ENCODE measurements around the gene UBE2O. TPM values are rescaled to one million over a fixed set of nuclear protein-coding genes. Genes with fewer than 3 reads are reported as not detected.

The UBE2O gene
- total RNA-seq, 2 experiments from 2014 or later = 28.4 to 31.6 TPM

GRCh38 chr17:76382803-76383545 is 70.0 kb downstream of the UBE2O start:
- H3K4me1 Mint-ChIP-seq (ENCODE audit: low read depth) = peaks cover 29% of the 10 kb centered on the region
- ChIA-PET POLR2A (interaction anchor here (0.6 to 0.8 kb wide), 2 partner anchors 29 to 30 kb away, joined by 3 to 4 read pairs; partner anchors contain the start of gene PRPSAP1), CTCF (interaction anchor here (1.0 to 10.3 kb wide), 3 partner anchors 13 to 79 kb away, joined by 4 to 124 read pairs (median 27); no protein-coding TSS in a partner anchor)
- no peaks in the 10 kb centered on the region for H3K27me3 Mint-ChIP-seq (ENCODE audit: low read depth)
- H3K4me3 Mint-ChIP-seq = peak overlapping the region; percentile 84
- ATAC-seq (peak; percentile 72), DNase-seq (peak; percentile 84)
- H3K27ac Mint-ChIP-seq = peak overlapping the region; percentile 76
- no peaks in the 10 kb centered on the region for H3K9me3 Mint-ChIP-seq (ENCODE audit: insufficient read depth)
- H3K36me3 Mint-ChIP-seq (ENCODE audit: low read depth) = peaks cover 1% of the 10 kb centered on the region

GRCh38 chr17:76382351-76382802 is 70.6 kb downstream of the UBE2O start:
- Mint-ChIP-seq H3K4me3 (peak overlapping the region; percentile 84), H3K27ac (peak overlapping the region; percentile 76), H3K36me3 (ENCODE audit: low read depth) (no peaks in the 10 kb centered on the region)

GRCh38 chr17:76381633-76382350 is 71.2 kb downstream of the UBE2O start:
- no peak overlapping the region for H3K27ac Mint-ChIP-seq
- POLR2A ChIA-PET = interaction anchor here (0.8 kb wide), 1 partner anchor 29 kb away, joined by 4 read pairs; no protein-coding TSS in a partner anchor
- H3K4me1 Mint-ChIP-seq (ENCODE audit: low read depth) = peaks cover 26% of the 10 kb centered on the region
- no peaks in the 10 kb centered on the region for H3K27me3 Mint-ChIP-seq (ENCODE audit: low read depth)
- DNase-seq (no peak), ATAC-seq (no peak)
- H3K9me3 Mint-ChIP-seq (ENCODE audit: insufficient read depth) = no peaks in the 10 kb centered on the region
- H3K4me3 Mint-ChIP-seq = peak overlapping the region; percentile 40
- CTCF ChIA-PET = interaction anchor here (0.8 to 10.3 kb wide), 4 partner anchors 8 to 28 kb away, joined by 3 to 124 read pairs (median 4); partner anchors contain the start of gene PRPSAP1
- no peaks in the 10 kb centered on the region for H3K36me3 Mint-ChIP-seq (ENCODE audit: low read depth)

More at GRCh38 chr17:76382351-76382802, 70.6 kb downstream of the UBE2O start:
- ChIA-PET CTCF (interaction anchor here (0.8 to 10.3 kb wide), 4 partner anchors 14 to 79 kb away, joined by 3 to 124 read pairs (median 4); partner anchors contain the start of gene PRPSAP1), POLR2A (interaction anchor here (0.8 kb wide), 1 partner anchor 29 kb away, joined by 4 read pairs; no protein-coding TSS in a partner anchor)
- no peak for ATAC-seq
- H3K4me1 Mint-ChIP-seq (ENCODE audit: low read depth) = peaks cover 28% of the 10 kb centered on the region
- H3K27me3 Mint-ChIP-seq (ENCODE audit: low read depth) = no peaks in the 10 kb centered on the region
- no peak for DNase-seq
- no peaks in the 10 kb centered on the region for H3K9me3 Mint-ChIP-seq (ENCODE audit: insufficient read depth)

GRCh38 chr17:76379646-76380376 is 73.1 kb downstream of the UBE2O start:
- ATAC-seq = no peak
- Mint-ChIP-seq H3K4me1 (ENCODE audit: low read depth) (peaks cover 15% of the 10 kb centered on the region), H3K27ac (no peak overlapping the region), H3K9me3 (ENCODE audit: insufficient read depth) (no peaks in the 10 kb centered on the region), H3K27me3 (ENCODE audit: low read depth) (peaks cover 3% of the 10 kb centered on the region), H3K4me3 (no peak overlapping the region), H3K36me3 (ENCODE audit: low read depth) (no peaks in the 10 kb centered on the region)
- ChIA-PET CTCF (interaction anchor here (2.1 to 10.3 kb wide), 2 partner anchors 17 to 76 kb away, joined by 10 to 124 read pairs; no protein-coding TSS in a partner anchor), POLR2A (interaction anchor here (1.2 kb wide), 1 partner anchor 26 kb away, joined by 5 read pairs; the partner anchor contains the start of gene PRPSAP1)
- DNase-seq = no peak

- H3K27me3 Mint-ChIP-seq (ENCODE audit: low read depth) = peaks cover 3% of the 10 kb centered on the region
These were observed 73.7 kb downstream of the UBE2O start for GRCh38 chr17:76379275-76379641.

GRCh38 chr17:76378548-76379274 is 74.2 kb downstream of the UBE2O start:
- DNase-seq (no peak), ATAC-seq (no peak)
- CTCF ChIA-PET = no interaction called here
- POLR2A ChIA-PET = interaction anchor here (0.6 kb wide), 1 partner anchor 331 kb away, joined by 6 read pairs; no protein-coding TSS in a partner anchor
- Mint-ChIP-seq H3K4me1 (ENCODE audit: low read depth) (peaks cover 13% of the 10 kb centered on the region), H3K27me3 (ENCODE audit: low read depth) (peaks cover 3% of the 10 kb centered on the region), H3K36me3 (ENCODE audit: low read depth) (no peaks in the 10 kb centered on the region), H3K4me3 (no peak overlapping the region), H3K9me3 (ENCODE audit: insufficient read depth) (no peaks in the 10 kb centered on the region), H3K27ac (no peak overlapping the region)

More at GRCh38 chr17:76379275-76379641, 73.7 kb downstream of the UBE2O start:
- ChIA-PET CTCF (interaction anchor here (2.1 kb wide), 1 partner anchor 76 kb away, joined by 10 read pairs; no protein-coding TSS in a partner anchor), POLR2A (no interaction called here)
- H3K36me3 Mint-ChIP-seq (ENCODE audit: low read depth) = no peaks in the 10 kb centered on the region
- no peaks in the 10 kb centered on the region for H3K9me3 Mint-ChIP-seq (ENCODE audit: insufficient read depth)
- H3K4me3 Mint-ChIP-seq = no peak overlapping the region
- no peak for DNase-seq
- no peak for ATAC-seq
- no peak overlapping the region for H3K27ac Mint-ChIP-seq
- H3K4me1 Mint-ChIP-seq (ENCODE audit: low read depth) = peaks cover 15% of the 10 kb centered on the region

GRCh38 chr17:76376318-76377133 is 76.4 kb downstream of the UBE2O start:
- DNase-seq (no peak), ATAC-seq (no peak)
- POLR2A ChIA-PET = interaction anchor here (0.8 to 1.1 kb wide), 2 partner anchors 9 to 12 kb away, joined by 3 to 5 read pairs; no protein-coding TSS in a partner anchor
- Mint-ChIP-seq H3K4me1 (ENCODE audit: low read depth) (peaks cover 5% of the 10 kb centered on the region), H3K9me3 (ENCODE audit: insufficient read depth) (no peaks in the 10 kb centered on the region), H3K27me3 (ENCODE audit: low read depth) (peaks cover 3% of the 10 kb centered on the region), H3K27ac (no peak overlapping the region), H3K4me3 (no peak overlapping the region), H3K36me3 (ENCODE audit: low read depth) (no peaks in the 10 kb centered on the region)
- CTCF ChIA-PET = interaction anchor here (0.8 to 1.6 kb wide), 4 partner anchors 9 to 49 kb away, joined by 3 to 8 read pairs (median 6); no protein-coding TSS in a partner anchor

GRCh38 chr17:76371656-76372628 is 81.0 kb downstream of the UBE2O start:
- Mint-ChIP-seq H3K4me1 (ENCODE audit: low read depth) (no peaks in the 10 kb centered on the region), H3K4me3 (no peak overlapping the region), H3K27ac (no peak overlapping the region), H3K36me3 (ENCODE audit: low read depth) (no peaks in the 10 kb centered on the region), H3K27me3 (ENCODE audit: low read depth) (peaks cover 3% of the 10 kb centered on the region), H3K9me3 (ENCODE audit: insufficient read depth) (no peaks in the 10 kb centered on the region)
- ATAC-seq = no peak
- ChIA-PET POLR2A (no interaction called here), CTCF (interaction anchor here (2.5 kb wide), 1 partner anchor 14 kb away, joined by 9 read pairs; no protein-coding TSS in a partner anchor)
- DNase-seq = no peak

GRCh38 chr17:76370261-76370993 is 82.5 kb downstream of the UBE2O start:
- POLR2A ChIA-PET = interaction anchor here (0.6 to 0.7 kb wide), 2 partner anchors 28 to 59 kb away, joined by 3 read pairs; no protein-coding TSS in a partner anchor
- H3K36me3 Mint-ChIP-seq (ENCODE audit: low read depth) = no peaks in the 10 kb centered on the region
- DNase-seq = no peak
- peaks cover 2% of the 10 kb centered on the region for H3K27me3 Mint-ChIP-seq (ENCODE audit: low read depth)
- H3K27ac Mint-ChIP-seq = no peak overlapping the region
- no peaks in the 10 kb centered on the region for H3K9me3 Mint-ChIP-seq (ENCODE audit: insufficient read depth)
- H3K4me3 Mint-ChIP-seq = no peak overlapping the region
- ATAC-seq = no peak
- CTCF ChIA-PET = interaction anchor here (0.8 to 2.5 kb wide), 4 partner anchors 15 to 28 kb away, joined by 4 to 9 read pairs (median 6); partner anchors contain the start of gene PRPSAP1
- no peaks in the 10 kb centered on the region for H3K4me1 Mint-ChIP-seq (ENCODE audit: low read depth)

Measured in activated CD8-positive, alpha-beta T cell treated with anti-CD3 and anti-CD28 coated beads, Interleukin-2, amount 10 ng/mL, durations not matched to agents 7 days and 5 days (primary cell).